KOPT-K1 (cell line): ENCODE data around the gene KSR1.

ENCODE experiments used
- H3K27ac ChIP-seq: fragments of 200-600 bp; sonication (generic); 2 replicates; pipeline ENCODE4 v1.5.1; 2016; ENCODE audit warnings: antibody characterized with exemption, mild to moderate bottlenecking, low read depth, low read length; ENCODE audit not compliant: poor library complexity, severe bottlenecking
- H3K36me3 ChIP-seq: fragments of 200-600 bp; sonication (generic); 2 replicates; pipeline ENCODE4 v1.5.1; 2017; ENCODE audit warnings: antibody characterized with exemption, mild to moderate bottlenecking, low read length, moderate library complexity; ENCODE audit not compliant: insufficient read depth
- H3K9me3 ChIP-seq: fragments of 200-600 bp; sonication (generic); 2 replicates; pipeline ENCODE4 v1.5.1; 2017; ENCODE audit warnings: antibody characterized with exemption, low read length, mild to moderate bottlenecking; ENCODE audit not compliant: insufficient read depth, poor library complexity, severe bottlenecking

The KSR1 gene

DNA sequence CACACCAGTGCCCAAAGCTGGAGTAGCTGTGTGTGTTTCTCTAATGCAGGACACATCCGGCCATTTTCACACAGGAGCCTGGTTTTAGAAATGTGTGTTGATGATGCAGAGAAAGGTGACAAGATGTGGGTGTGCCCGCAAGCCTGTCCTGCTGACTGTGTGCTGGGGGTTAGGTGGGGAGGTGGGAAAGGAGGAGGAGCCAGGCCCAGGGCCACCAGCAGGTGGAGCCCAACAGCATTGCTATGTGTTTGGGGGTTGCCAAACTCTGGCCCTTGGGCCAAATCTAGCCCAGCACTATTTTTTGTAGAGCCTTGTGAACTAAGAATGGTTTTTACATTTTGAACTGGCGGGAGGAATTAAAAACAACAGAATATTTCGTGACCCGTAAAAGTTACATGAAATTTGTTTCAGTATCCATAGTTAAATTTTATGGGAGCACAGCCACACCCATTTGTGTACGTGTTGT lies 113.0 kb downstream of the KSR1 start:
- Histone ChIP-seq H3K36me3 (no peaks in the 10 kb centered on the region), H3K27ac (no peak overlapping the region)

DNA sequence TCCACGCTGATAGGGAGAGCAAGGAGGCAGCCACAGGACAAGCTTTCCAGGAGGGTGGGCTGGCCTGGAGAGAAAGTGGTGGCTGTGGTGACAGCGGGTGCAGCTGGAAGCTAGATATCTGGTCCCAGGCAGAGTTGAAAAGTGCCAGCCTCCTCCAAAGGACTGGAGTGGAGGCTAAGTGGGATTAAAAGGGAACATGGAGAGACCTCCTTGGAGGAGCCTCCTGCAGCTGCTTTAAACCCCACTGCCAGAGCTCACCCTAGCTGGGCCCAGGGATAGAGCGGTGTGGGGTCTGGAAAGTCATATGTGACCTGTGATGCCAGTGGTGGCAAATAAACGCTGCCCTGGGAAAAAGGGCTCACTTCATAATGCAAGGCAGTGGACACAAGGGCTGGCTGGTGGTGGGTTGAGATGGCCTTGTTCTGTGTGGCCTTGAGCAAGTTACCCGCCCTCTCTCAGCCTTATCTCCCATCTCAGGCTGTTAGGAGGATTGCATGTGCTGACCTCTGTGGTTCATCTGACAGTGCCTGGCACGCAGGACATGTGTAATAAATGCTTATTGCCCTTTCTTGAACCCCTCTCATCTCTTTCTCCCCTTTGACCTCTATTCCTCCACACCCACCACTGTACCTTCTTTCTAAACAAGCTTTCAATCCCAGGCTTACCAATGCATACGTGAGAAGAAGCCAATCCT lies 113.8 kb downstream of the KSR1 start:
- H3K9me3 ChIP-seq = no peaks in the 10 kb centered on the region
- no peaks in the 10 kb centered on the region for H3K36me3 ChIP-seq
- no peak overlapping the region for H3K27ac ChIP-seq

More for the DNA sequence above, 113.0 kb downstream of the KSR1 start:
- H3K9me3 ChIP-seq = no peaks in the 10 kb centered on the region

GRCh38 chr17:27570578-27570914 lies 114.3 kb downstream of the KSR1 start:
- H3K36me3 ChIP-seq = no peaks in the 10 kb centered on the region
- no peak overlapping the region for H3K27ac ChIP-seq
- H3K9me3 ChIP-seq = no peaks in the 10 kb centered on the region

DNA sequence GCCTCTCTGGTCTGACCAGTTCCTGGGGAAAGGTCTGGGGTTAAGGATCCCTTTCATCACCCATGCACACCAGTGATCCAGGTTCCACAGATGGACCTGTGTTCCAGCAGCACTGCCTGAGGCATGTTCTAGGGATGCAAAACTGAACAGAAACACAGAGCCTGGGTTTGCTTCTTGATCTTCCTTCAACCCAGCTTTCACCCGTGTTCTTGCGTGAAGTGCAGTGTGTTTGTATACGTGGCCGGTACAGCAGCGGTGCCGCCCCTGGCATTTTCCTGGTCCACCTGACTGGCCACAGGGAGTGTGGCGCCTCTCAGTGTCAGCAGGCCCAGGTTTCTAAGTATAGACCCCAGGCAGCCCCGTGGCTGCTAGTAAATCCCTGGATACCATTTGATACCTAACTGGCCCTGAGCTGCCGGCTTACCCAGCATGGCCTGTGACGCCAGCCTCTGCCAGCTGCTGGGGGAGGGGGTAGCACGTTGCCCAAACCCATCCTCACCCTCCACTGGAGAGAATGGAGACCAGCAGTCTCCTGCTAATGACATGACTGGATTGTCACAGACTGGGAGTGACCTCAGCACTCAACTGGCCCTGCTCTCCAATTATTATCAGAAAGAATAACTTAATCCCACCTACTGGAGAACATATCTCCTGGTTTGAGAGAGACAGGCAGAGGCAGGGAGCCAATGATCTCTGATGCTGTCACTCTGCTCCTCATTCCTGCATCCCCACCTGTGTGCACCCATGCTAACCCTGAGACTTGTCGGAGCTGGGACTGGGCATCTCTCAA lies 115.5 kb downstream of the KSR1 start:
- H3K36me3 ChIP-seq = no peaks in the 10 kb centered on the region
- no peak overlapping the region for H3K27ac ChIP-seq
- H3K9me3 ChIP-seq = no peaks in the 10 kb centered on the region

- H3K27ac ChIP-seq = no peak overlapping the region
- H3K9me3 ChIP-seq = no peaks in the 10 kb centered on the region
- H3K36me3 ChIP-seq = no peaks in the 10 kb centered on the region
These were observed 116.4 kb downstream of the KSR1 start for GRCh38 chr17:27572665-27573064.

DNA sequence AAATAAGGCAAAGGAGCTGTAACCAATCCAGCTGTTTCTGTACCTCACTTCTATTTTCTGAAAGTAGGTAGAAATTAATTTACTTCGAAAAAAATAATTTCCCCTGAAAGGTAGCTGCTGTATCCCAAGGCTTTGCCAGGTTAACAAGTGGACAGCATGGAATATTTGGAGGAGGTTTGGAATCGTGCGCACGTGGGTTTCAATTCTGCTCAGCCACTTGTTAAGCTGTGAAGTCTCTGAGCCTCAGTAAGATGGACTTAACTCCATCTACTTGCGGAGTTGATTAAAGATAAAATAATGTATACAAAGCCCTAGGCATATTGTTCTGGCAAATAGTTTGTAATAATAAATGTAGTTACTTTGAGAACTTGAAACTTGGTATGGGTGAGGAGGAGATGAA lies 117.3 kb downstream of the KSR1 start:
- Histone ChIP-seq H3K27ac (no peak overlapping the region), H3K36me3 (no peaks in the 10 kb centered on the region), H3K9me3 (no peaks in the 10 kb centered on the region)

DNA sequence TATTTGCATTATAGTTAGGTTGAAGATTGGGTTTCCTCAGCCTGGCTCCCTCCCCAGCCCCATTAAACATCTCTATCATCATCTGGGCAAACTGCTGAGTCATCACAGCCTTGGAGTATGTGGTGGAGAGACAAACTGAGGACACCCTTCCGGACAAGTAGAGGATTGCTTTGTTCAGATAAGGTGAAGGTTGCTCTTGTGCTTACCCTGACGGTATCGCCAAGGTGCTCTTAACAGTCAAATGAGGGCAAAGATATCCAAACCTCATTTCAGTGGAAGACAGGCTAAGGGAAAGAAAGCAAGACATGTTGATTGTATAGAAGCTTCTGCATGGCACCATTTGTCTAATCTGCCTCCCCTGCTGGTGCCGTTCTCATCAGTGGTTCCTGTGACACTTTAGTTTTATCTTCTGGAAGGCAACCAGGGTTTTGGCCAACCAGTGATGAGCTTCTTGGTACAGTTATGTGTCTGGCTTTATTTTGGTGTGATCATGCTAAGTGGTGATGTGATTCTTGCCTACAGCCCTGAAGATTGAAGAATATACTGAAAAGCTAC lies 117.8 kb downstream of the KSR1 start:
- Histone ChIP-seq H3K36me3 (no peaks in the 10 kb centered on the region), H3K9me3 (no peaks in the 10 kb centered on the region), H3K27ac (no peak overlapping the region)

DNA sequence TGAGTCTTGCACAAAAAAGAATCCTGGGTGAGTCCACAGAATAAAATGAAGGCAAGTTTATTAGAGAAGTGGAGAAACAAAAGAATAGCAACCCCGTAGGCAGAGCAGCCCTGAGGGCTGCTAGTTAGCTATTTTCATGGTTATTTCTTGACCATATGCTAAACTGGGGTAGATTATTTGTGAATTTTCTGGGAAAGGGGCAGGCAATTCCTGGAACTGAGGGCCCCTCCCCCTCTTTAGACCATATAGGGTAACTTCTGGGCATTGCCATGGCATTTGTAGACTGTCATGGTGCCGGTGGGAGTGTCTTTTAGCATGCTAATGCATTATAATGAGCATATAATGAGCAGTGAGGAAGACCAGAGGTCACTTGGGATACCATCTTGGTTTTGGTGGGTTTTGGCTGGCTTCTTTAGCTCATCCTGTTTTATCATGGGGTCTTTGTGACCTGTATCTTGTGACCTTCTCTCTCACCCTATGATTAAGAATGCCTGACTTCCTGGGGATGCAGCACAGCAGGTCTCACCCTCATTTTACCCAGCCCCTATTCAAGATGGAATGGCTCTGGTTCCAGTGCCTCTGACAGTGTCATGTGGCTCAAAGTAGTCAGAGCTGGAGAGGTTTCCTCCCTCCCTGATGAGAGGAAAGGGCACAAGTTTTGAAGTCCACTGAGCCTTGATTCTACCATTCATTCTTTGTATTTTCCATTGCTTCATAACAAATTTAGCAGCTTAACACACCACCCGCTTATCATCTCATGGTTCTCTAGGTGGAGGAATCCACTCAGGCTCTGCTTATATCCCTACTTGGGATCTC lies 119.1 kb downstream of the KSR1 start:
- no peak overlapping the region for H3K27ac ChIP-seq

DNA sequence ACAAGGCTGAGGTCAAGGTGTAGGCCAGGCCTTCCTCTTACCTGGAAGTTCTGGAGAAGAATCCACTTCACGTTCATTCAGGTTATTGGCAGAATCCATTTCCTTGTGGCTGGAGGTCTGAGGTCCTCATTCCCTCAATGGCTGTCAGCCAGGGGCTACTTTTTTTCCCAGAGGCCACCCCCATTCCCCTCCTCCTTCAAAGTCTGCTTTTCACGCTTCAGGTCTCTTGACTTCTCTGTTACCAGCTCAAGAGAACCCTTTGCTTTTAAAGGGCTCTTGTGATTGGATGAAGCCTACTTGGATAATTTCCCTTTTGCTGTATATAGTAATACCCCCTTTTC lies 119.6 kb downstream of the KSR1 start:
- H3K36me3 ChIP-seq = no peaks in the 10 kb centered on the region
- no peaks in the 10 kb centered on the region for H3K9me3 ChIP-seq
- no peak overlapping the region for H3K27ac ChIP-seq

More for the DNA sequence above, 119.1 kb downstream of the KSR1 start:
- Histone ChIP-seq H3K36me3 (no peaks in the 10 kb centered on the region), H3K9me3 (no peaks in the 10 kb centered on the region)

- Histone ChIP-seq H3K9me3 (no peaks in the 10 kb centered on the region), H3K27ac (no peak overlapping the region), H3K36me3 (no peaks in the 10 kb centered on the region)
These were observed 120.3 kb downstream of the KSR1 start for GRCh38 chr17:27576477-27577083.

DNA sequence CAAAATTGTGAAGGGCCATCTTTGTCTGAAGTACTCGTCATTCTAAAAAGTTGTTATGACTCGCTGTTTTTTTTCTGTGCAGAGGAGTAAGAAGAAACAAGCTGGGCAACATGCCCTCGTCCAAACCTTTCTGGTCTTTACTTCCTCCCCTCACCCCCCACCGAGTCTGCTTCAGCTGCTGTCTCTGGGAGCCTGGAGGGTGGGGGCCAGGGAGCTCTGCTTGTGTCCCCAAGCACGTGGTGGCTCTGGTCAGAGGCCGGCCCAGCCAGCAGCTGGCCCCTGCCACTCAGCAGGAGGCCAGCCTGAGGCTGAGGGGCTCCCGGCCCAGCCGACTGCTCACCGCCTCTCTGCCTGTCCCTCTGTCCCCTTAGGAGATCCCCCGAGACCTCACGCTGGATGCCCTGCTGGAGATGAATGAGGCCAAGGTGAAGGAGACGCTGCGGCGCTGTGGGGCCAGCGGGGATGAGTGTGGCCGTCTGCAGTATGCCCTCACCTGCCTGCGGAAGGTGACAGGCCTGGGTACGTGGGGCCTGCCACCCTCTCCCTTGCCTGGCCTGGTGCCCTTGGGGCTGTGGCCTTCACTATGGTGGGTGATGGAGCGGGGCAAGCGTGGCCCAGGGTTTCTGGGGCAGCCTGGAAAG lies 121.0 kb downstream of the KSR1 start:
- H3K9me3 ChIP-seq = no peaks in the 10 kb centered on the region
- no peak overlapping the region for H3K27ac ChIP-seq
- H3K36me3 ChIP-seq = no peaks in the 10 kb centered on the region

DNA sequence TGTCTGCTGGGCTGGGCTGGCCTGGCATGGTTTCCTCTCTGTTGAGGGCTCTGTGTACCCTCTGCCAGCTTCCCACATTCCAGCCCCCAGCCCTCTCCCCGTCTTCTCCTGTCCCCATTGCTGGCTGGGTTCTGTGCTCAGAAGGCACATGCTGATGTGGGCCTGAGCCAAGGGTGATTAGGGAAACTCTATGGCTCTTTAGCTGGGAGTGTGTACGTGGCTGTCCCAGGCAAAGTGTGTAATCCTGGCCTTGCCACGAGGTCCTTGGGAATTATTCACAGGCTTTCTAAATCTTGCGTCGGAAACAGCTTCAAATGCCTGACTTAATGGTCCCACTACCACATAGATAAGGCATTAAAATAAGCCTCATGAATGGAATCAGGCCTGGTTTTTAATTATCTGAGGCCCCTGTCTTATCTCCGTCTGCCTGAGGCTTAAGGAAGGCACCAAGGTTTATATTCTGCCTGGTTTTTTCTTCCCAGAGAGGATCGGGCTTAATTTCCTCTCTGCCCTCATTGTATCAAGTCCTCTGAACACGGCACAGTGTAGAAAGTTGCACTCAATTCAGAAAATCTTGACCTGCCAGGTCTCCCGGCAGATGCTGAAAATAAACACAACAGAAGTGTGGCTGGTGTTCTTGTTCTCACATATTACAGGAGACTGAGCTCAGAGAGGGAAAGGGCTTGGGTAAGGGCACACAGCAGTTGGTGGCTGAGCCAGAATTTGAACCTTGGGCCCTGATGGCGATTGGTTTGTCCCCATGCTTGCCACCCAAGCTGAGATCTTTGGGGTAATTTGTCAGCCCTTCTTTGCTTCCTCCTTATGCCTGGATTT lies 121.9 kb downstream of the KSR1 start:
- Histone ChIP-seq H3K9me3 (no peaks in the 10 kb centered on the region), H3K27ac (no peak overlapping the region), H3K36me3 (no peaks in the 10 kb centered on the region)

GRCh38 chr17:27578718-27579085 lies 122.5 kb downstream of the KSR1 start:
- Histone ChIP-seq H3K27ac (peak overlapping the region; percentile 27), H3K9me3 (no peaks in the 10 kb centered on the region)

DNA sequence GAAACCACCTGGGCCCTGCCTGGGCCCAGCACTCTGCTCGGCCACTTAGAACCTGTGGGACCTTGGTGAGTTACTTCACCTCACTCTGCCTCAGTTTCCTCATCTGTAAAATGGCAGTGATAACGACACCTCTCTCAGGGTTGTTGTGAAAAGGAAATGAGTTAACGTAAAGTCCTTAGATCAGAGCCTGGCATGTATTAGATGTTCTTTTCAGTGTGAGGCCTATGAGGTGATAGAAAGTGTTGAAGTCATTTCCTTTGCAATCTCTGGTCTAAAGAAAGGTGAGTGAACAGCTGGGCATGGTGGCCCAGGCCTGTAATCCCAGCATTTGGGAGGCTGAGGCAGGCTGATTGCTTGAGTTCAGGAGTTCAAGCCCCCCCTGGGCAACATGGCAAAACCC lies 123.1 kb downstream of the KSR1 start:
- Histone ChIP-seq H3K27ac (peak overlapping the region; percentile 27), H3K9me3 (no peaks in the 10 kb centered on the region), H3K36me3 (no peaks in the 10 kb centered on the region)

More at GRCh38 chr17:27578718-27579085, 122.5 kb downstream of the KSR1 start:
- no peaks in the 10 kb centered on the region for H3K36me3 ChIP-seq
